Prostate gland (tissue), 2 donors: Measurements from ENCODE around the gene TNNC1. TPM values are rescaled to one million over a fixed set of nuclear protein-coding genes. Genes with fewer than 3 reads are reported as not detected.

Experiments used
- DNase-seq: peaks from one replicate; pipeline ENCODE4 v3.0.0-alpha.2; 2019; ENCODE audit warnings: low spot score
- H3K27ac ChIP-seq, 2 donors: fragments of 200-600 bp; sonication (generic); 2 replicates each; pipeline ENCODE4 v1.5.1; 2017 to 2019
- H3K27me3 ChIP-seq: fragments of 200-600 bp; sonication (generic); replicated peaks from 2 replicates; pipeline ENCODE4 v1.5.1; 2019; ENCODE audit not compliant: insufficient read depth
- H3K36me3 ChIP-seq, 2 donors: fragments of 200-600 bp; sonication (generic); 1 replicate in 1 of 2; 2 replicates in 1 of 2; pipeline versions ENCODE4 v1.5.1 to v1.8.1; 2017 to 2019
- H3K4me1 ChIP-seq: fragments of 200-600 bp; sonication (generic); replicated peaks from 2 replicates; pipeline ENCODE4 v1.5.1; 2019
- H3K4me3 ChIP-seq, 2 donors: fragments of 200-600 bp; sonication (generic); 2 replicates each; pipeline ENCODE4 v1.5.1; 2017 to 2019
- H3K9me3 ChIP-seq: fragments of 200-600 bp; sonication (generic); 2 replicates; pipeline ENCODE4 v1.5.1; 2017
- POLR2A ChIP-seq: fragments of 450-650 bp; IDR thresholded peaks from one replicate; pipeline ENCODE4 v1.6.1; 2016; ENCODE audit warnings: antibody characterized with exemption, mild to moderate bottlenecking
- POLR2AphosphoS5 ChIP-seq: sonication (generic); formaldehyde crosslinking; IDR thresholded peaks from one replicate; pipeline ENCODE4 v1.6.1; 2017; ENCODE audit warnings: antibody characterized with exemption
- WGBS: methylation state at CpG from one replicate; pipeline ENCODE4 v1.1.5; 2018; 5-methylcytosine and 5-hydroxymethylcytosine counted together
- intact Hi-C: fragments of 100-400 bp; cut with DNase I; formaldehyde crosslinking; loops from one replicate; pipeline ENCODE4 v1.14.2; 2022
- total RNA-seq, 2 donors: library from RNA; depleted of rRNA; stranded (reverse); fragments of >200 nt; gene quantifications; one replicate each; pipeline ENCODE4 v1.1.0, GENCODE V29; 2016
- TF ChIP-seq, protein P1 (sequence below), 4 experiments: fragments of 200-600 bp in 2 of 4; fragments of 450-650 bp in 2 of 4; sonication (generic) in 2 of 4; IDR thresholded peaks; 1 replicate in 3 of 4; 2 replicates in 1 of 4; pipeline ENCODE4 v1.5.1; 2016 to 2019; ENCODE audit warnings: antibody characterized with exemption in 4 of 4, mild to moderate bottlenecking in 2 of 4, moderate library complexity in 2 of 4

Gene TNNC1
- total RNA-seq, 2 donors from 2014 or later: 2.7 to 109 TPM

DNA sequence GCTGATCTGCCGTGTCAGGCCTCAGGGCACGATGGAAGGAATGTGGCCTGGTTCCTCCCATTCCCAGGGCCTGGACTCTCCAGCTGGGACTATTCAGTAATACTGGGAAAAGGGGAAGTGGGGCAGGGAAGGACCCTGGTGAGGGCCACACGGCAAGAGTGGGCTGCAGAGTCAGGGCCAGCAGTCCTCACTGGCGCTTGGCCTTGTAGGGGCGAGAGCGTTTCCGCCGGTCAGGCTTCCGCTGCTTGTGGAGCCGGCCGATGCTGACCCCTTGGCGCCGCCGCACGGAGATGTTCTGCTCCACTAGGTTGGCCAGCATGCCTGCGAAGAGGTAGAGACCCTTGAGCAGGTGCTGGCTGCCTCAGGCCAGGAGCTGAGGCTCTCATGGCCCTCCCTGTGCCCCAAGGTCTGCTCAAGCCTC, 51.7 kb downstream of the TNNC1 start:
- WGBS: 92% methylated on average over 16 of the region's 16 CpGs
- Histone ChIP-seq H3K27ac (no peak overlapping the region), H3K4me3 (no peak overlapping the region), H3K4me1 (peaks cover 3% of the 10 kb centered on the region), H3K27me3 (no peaks in the 10 kb centered on the region), H3K9me3 (no peaks in the 10 kb centered on the region), H3K36me3 (peaks cover 19 to 20% of the 10 kb centered on the region in 2 donors)
- TF ChIP-seq POLR2AphosphoS5 (no peak), POLR2A (no peak)
- TF ChIP-seq, protein P1, sequence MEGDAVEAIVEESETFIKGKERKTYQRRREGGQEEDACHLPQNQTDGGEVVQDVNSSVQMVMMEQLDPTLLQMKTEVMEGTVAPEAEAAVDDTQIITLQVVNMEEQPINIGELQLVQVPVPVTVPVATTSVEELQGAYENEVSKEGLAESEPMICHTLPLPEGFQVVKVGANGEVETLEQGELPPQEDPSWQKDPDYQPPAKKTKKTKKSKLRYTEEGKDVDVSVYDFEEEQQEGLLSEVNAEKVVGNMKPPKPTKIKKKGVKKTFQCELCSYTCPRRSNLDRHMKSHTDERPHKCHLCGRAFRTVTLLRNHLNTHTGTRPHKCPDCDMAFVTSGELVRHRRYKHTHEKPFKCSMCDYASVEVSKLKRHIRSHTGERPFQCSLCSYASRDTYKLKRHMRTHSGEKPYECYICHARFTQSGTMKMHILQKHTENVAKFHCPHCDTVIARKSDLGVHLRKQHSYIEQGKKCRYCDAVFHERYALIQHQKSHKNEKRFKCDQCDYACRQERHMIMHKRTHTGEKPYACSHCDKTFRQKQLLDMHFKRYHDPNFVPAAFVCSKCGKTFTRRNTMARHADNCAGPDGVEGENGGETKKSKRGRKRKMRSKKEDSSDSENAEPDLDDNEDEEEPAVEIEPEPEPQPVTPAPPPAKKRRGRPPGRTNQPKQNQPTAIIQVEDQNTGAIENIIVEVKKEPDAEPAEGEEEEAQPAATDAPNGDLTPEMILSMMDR (IDR thresholded peaks at IDR 0.05): no peak
- intact Hi-C loops: no loop called here
- no peak for DNase-seq

- Histone ChIP-seq H3K4me1 (peaks cover 2% of the 10 kb centered on the region), H3K9me3 (no peaks in the 10 kb centered on the region), H3K27me3 (no peaks in the 10 kb centered on the region), H3K27ac (no peak overlapping the region), H3K4me3 (no peak overlapping the region), H3K36me3 (peaks cover 19 to 20% of the 10 kb centered on the region in 2 donors)
- WGBS: 91% methylated on average over 1 of the region's 1 CpG
- TF ChIP-seq, protein P1 (IDR thresholded peaks at IDR 0.05): no peak
- no peak for TF ChIP-seq POLR2A
- TF ChIP-seq POLR2AphosphoS5: no peak
- intact Hi-C loops: no loop called here
- DNase-seq: no peak
Measured at GRCh38 chr3:52401551-52401950, 52.3 kb downstream of the TNNC1 start.

Other genes starting within 250 kb of the TNNC1 start
- gene TLR9, start 228.4 kb downstream of the TNNC1 start, total RNA-seq: under 1 TPM in 1 of 2 donors, not detected in 1; 0.17 TPM
- gene TWF2, start 214.9 kb downstream of the TNNC1 start, total RNA-seq: 10 to 100 TPM; 60.9 to 65.5 TPM
- 10 to 100 TPM; 22.4 to 33.2 TPM for gene PPM1M, start 208.3 kb downstream of the TNNC1 start, total RNA-seq
- gene WDR82, start 175.4 kb downstream of the TNNC1 start, total RNA-seq: 10 to 100 TPM; 52.4 to 86.9 TPM
- gene GLYCTK, start 166.2 kb downstream of the TNNC1 start, total RNA-seq: 10 to 100 TPM in 1 of 2 donors, 1 to 10 TPM in 1; 7.3 to 12.2 TPM
- gene DNAH1, start 137.7 kb downstream of the TNNC1 start, total RNA-seq: 10 to 100 TPM in 1 of 2 donors, 1 to 10 TPM in 1; 5.6 to 18.7 TPM
- gene BAP1, start 44.0 kb downstream of the TNNC1 start, total RNA-seq: 100 to 1,000 TPM in 1 of 2 donors, 10 to 100 TPM in 1; 70.1 to 107 TPM
- 100 to 1,000 TPM in 1 of 2 donors, 1 to 10 TPM in 1; 6.4 to 176 TPM for gene PHF7, start 43.4 kb downstream of the TNNC1 start, total RNA-seq
- gene SEMA3G, start 8.9 kb downstream of the TNNC1 start, total RNA-seq: 1 to 10 TPM; 3.5 to 7.6 TPM
- 100 to 1,000 TPM; 107 to 277 TPM for gene NISCH, start 1.6 kb upstream of the TNNC1 start, total RNA-seq
- gene STAB1, start 41.3 kb upstream of the TNNC1 start, total RNA-seq: 10 to 100 TPM; 21.8 to 68.6 TPM
- 100 to 1,000 TPM in 1 of 2 donors, 10 to 100 TPM in 1; 70.8 to 117 TPM for gene NT5DC2, start 79.8 kb upstream of the TNNC1 start, total RNA-seq
- gene UQCC5, start 82.6 kb upstream of the TNNC1 start, total RNA-seq: 10 to 100 TPM in 1 of 2 donors, 1 to 10 TPM in 1; 3.0 to 16.5 TPM
- 10 to 100 TPM; 72.5 to 77.5 TPM for gene PBRM1, start 231.9 kb upstream of the TNNC1 start, total RNA-seq
- 100 to 1,000 TPM in 1 of 2 donors, 10 to 100 TPM in 1; 50.7 to 116 TPM for gene GNL3, start 232.0 kb upstream of the TNNC1 start, total RNA-seq